ENCODE measurements around the gene NDUFV1. TPM values are rescaled to one million over a fixed set of nuclear protein-coding genes. Genes with fewer than 3 reads are reported as not detected.
A peak's percentile ranks its signal among the peaks of the same experiment; 100 is the strongest.

Gene NDUFV1
- polyA plus RNA-seq, 1 of the 3 experiments (the other 2 are of a cell fraction): 278 TPM

DNA sequence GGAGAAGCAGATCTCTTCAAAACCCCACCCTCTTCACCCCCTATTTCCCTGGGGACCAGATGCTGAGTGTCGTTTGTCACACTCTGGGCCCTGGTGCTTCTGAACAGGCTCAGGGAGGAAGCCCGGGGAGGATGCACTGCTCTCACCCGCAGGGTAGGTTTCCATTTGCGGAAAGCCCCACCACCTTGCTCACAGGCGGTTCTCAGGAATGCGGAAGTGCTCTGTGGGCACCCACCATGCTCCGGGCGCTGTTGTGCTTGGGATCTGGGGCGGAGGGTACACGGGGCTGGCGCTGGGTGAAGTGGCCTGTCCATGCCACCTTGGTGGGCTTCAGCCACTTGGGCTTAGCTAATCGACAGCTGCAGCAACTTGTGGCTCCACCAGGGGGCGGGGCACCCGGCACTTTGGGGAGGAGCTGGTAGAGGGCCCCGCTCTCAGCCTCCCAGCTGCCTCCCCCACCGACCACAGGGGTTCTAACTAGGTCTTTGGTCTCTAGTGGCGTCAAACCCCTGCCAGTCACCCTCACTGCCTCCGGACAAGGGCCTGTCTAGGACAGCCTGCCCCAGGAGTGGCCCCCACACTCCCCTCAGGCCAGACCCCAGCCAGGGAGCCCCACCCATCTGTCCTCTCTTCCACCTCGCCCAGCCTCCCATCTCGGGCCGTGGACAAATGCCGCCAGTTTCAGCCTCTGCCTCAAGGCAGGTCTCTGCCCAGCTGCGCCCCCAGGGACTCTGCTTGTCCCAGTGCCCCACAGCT is 7.4 kb downstream of the NDUFV1 start:
- Histone ChIP-seq H2AFZ (ENCODE audit: low read depth) (no peak overlapping the region), H3K79me2 (ENCODE audit: insufficient read depth) (no peaks in the 10 kb centered on the region), H3K27me3 (ENCODE audit: insufficient read depth) (no peaks in the 10 kb centered on the region), H3K36me3 (replicated peaks in 1 of 2; ENCODE audit: control insufficient read depth in 1 of 2, insufficient read depth in 2 of 2, low read length in 1 of 2) (peaks cover 5 to 36% of the 10 kb centered on the region in 2 experiments), H3K4me1 (ENCODE audit: control insufficient read depth in 1 of 2, insufficient read depth in 2 of 2, low read depth in 1 of 2, low read length in 1 of 2) (no peaks in the 10 kb centered on the region; a peak in 1 of 4 replicates), H3K27ac (ENCODE audit: low read depth in 2 of 2, low read length in 1 of 2) (no peak overlapping the region), H3K9me3 (no peaks in the 10 kb centered on the region), H3K9ac (no peak overlapping the region), H3F3A (replicated peaks; ENCODE audit: insufficient read depth) (no peaks in the 10 kb centered on the region), H3K4me2 (no peak overlapping the region), H3K4me3 (ENCODE audit: low read depth in 2 of 2, low read length in 1 of 2) (no peak overlapping the region), H4K20me1 (ENCODE audit: insufficient read depth) (peaks cover 2% of the 10 kb centered on the region; the same call in 1 of the 2 replicates), H3K9me2 (no peaks in the 10 kb centered on the region)
- TF ChIP-seq, protein P1, sequence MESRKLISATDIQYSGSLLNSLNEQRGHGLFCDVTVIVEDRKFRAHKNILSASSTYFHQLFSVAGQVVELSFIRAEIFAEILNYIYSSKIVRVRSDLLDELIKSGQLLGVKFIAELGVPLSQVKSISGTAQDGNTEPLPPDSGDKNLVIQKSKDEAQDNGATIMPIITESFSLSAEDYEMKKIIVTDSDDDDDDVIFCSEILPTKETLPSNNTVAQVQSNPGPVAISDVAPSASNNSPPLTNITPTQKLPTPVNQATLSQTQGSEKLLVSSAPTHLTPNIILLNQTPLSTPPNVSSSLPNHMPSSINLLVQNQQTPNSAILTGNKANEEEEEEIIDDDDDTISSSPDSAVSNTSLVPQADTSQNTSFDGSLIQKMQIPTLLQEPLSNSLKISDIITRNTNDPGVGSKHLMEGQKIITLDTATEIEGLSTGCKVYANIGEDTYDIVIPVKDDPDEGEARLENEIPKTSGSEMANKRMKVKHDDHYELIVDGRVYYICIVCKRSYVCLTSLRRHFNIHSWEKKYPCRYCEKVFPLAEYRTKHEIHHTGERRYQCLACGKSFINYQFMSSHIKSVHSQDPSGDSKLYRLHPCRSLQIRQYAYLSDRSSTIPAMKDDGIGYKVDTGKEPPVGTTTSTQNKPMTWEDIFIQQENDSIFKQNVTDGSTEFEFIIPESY (IDR thresholded peaks at IDR 0.05; ENCODE audit: borderline replicate concordance, low read depth): no peak
- TF ChIP-seq SMC3 (IDR thresholded peaks at IDR 0.05; ENCODE audit: low read depth, low read length) (peak; percentile 48), RAD21 (IDR thresholded peaks at IDR 0.05; ENCODE audit: low read length) (peak; percentile 35)
- TF ChIP-seq, protein P2, sequence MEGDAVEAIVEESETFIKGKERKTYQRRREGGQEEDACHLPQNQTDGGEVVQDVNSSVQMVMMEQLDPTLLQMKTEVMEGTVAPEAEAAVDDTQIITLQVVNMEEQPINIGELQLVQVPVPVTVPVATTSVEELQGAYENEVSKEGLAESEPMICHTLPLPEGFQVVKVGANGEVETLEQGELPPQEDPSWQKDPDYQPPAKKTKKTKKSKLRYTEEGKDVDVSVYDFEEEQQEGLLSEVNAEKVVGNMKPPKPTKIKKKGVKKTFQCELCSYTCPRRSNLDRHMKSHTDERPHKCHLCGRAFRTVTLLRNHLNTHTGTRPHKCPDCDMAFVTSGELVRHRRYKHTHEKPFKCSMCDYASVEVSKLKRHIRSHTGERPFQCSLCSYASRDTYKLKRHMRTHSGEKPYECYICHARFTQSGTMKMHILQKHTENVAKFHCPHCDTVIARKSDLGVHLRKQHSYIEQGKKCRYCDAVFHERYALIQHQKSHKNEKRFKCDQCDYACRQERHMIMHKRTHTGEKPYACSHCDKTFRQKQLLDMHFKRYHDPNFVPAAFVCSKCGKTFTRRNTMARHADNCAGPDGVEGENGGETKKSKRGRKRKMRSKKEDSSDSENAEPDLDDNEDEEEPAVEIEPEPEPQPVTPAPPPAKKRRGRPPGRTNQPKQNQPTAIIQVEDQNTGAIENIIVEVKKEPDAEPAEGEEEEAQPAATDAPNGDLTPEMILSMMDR (IDR thresholded peaks at IDR 0.05): peak; percentile 71
- DNase-seq: peak; percentile 84
- ChIA-PET POLR2A (interaction anchor here (1.0 to 1.5 kb wide), 3 partner anchors 16 to 31 kb away, joined by 3 to 4 read pairs (median 4); partner anchors contain the start of genes GSTP1 and NUDT8), CTCF (interaction anchor here (0.6 to 7.1 kb wide), 28 partner anchors 8 to 187 kb away, joined by 3 to 107 read pairs (median 4); partner anchors contain the start of genes GSTP1 and NUDT8)
- 51% methylated on average over 14 of the region's 23 CpGs for WGBS (ENCODE audit: low lambda C conversion rate)

DNA sequence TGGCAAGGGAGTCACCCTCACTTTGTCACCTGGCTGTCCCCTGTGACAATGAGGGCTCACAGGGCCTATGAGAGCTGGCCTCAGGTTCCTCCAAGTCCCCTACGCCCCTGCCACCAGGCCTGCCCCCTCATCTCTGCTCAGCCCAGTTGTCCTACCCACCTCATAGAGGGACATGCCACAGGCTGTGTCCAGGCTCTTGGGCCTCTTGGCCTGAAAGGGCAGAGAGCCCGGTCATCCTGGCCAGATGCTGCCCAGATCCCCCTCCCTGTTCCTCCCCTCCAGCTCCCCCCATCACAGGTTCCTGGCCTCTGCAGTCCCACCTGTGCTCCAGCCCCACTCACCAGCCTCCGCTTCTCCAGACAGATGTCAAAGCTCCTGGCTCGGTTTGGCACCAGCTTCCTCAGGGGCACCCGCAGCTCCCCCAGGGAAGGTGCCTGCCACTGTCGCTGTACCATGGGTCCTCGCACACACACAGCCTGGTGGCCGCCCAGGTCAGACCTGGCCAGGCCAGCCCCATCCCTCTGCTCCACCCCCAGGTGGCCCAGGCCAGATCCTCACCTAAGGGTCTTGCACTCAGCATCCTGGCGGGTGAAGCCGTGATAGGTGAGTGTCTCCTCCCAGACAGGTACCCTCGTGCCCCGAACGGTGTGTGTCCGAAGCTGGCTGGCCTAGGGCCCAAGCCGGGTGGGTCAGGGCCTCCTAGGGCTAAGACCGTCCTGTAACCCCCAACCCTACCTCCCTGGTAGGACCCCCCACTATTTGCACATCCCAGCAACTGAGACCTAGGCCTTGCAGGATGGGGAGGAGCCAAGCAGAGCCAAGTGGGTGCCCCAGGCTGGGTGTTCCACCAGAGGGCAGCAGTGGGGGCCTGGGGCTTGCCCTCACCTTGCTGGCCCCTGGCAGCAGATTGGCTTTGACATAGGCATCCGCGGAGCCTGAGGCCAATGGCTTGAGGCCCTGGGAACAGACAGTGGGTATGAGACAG is 8.3 kb downstream of the NDUFV1 start:
- 65% methylated on average over 9 of the region's 18 CpGs for WGBS (ENCODE audit: low lambda C conversion rate)

More for the DNA sequence above, 8.3 kb downstream of the NDUFV1 start:
- no peak overlapping the region for H3K9ac ChIP-seq
- peaks cover 3 to 27% of the 10 kb centered on the region in 2 experiments for H3K36me3 ChIP-seq (replicated peaks in 1 of 2; ENCODE audit: control insufficient read depth in 1 of 2, insufficient read depth in 2 of 2, low read length in 1 of 2)
- no peak overlapping the region for H2AFZ ChIP-seq (ENCODE audit: low read depth)
- H3K4me3 ChIP-seq (ENCODE audit: low read depth in 2 of 2, low read length in 1 of 2): no peak overlapping the region
- peak; percentile 76 for DNase-seq
- H4K20me1 ChIP-seq (ENCODE audit: insufficient read depth): peaks cover 2% of the 10 kb centered on the region; the same call in 1 of the 2 replicates
- H3K4me2 ChIP-seq: no peak overlapping the region
- ChIA-PET CTCF (interaction anchor here (0.6 to 7.1 kb wide), 26 partner anchors 9 to 186 kb away, joined by 3 to 107 read pairs (median 5); partner anchors contain the start of genes GSTP1 and NUDT8), POLR2A (interaction anchor here (1.0 to 1.5 kb wide), 3 partner anchors 15 to 31 kb away, joined by 3 to 4 read pairs (median 4); partner anchors contain the start of genes GSTP1 and NUDT8)
- no peaks in the 10 kb centered on the region; a peak in 1 of 4 replicates for H3K4me1 ChIP-seq (ENCODE audit: control insufficient read depth in 1 of 2, insufficient read depth in 2 of 2, low read depth in 1 of 2, low read length in 1 of 2)
- H3K79me2 ChIP-seq (ENCODE audit: insufficient read depth): no peaks in the 10 kb centered on the region
- no peak overlapping the region for H3K27ac ChIP-seq (ENCODE audit: low read depth in 2 of 2, low read length in 1 of 2)
- TF ChIP-seq, protein P3, sequence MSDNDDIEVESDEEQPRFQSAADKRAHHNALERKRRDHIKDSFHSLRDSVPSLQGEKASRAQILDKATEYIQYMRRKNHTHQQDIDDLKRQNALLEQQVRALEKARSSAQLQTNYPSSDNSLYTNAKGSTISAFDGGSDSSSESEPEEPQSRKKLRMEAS (IDR thresholded peaks at IDR 0.05; ENCODE audit: low read depth): no peak
- TF ChIP-seq, protein P2 (IDR thresholded peaks at IDR 0.05): peak; percentile 46
- TF ChIP-seq JUND (IDR thresholded peaks at IDR 0.05) (no peak), SMC3 (IDR thresholded peaks at IDR 0.05; ENCODE audit: low read depth, low read length) (peak; percentile 23; the same call in 1 of the 2 replicates)
- H3F3A ChIP-seq (replicated peaks; ENCODE audit: insufficient read depth): no peaks in the 10 kb centered on the region
- H3K9me2 ChIP-seq: no peaks in the 10 kb centered on the region
- H3K9me3 ChIP-seq: no peaks in the 10 kb centered on the region
- no peaks in the 10 kb centered on the region for H3K27me3 ChIP-seq (ENCODE audit: insufficient read depth)
